ENCODE results near the gene STARD13.

The STARD13 gene

DNA sequence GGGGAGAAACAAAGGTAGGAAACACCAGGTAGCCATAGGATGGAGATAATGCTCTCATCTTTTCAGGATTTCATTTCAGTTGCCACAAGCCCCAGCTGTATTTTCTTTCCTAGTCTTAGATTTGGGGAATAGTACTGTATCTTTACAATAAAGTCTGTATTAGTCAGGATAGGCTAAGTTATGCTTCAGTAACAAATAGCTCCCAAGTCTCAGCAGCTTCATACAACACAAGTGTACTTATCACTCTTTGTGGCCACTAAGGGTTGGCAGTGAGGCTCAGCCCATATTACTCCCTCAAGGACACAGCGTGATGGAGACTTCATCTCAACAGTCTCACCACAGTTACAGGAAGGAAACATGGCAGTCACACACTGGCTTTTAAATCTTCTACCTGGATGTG is 61.4 kb downstream of the STARD13 start:
- TF ChIP-seq, protein P1, sequence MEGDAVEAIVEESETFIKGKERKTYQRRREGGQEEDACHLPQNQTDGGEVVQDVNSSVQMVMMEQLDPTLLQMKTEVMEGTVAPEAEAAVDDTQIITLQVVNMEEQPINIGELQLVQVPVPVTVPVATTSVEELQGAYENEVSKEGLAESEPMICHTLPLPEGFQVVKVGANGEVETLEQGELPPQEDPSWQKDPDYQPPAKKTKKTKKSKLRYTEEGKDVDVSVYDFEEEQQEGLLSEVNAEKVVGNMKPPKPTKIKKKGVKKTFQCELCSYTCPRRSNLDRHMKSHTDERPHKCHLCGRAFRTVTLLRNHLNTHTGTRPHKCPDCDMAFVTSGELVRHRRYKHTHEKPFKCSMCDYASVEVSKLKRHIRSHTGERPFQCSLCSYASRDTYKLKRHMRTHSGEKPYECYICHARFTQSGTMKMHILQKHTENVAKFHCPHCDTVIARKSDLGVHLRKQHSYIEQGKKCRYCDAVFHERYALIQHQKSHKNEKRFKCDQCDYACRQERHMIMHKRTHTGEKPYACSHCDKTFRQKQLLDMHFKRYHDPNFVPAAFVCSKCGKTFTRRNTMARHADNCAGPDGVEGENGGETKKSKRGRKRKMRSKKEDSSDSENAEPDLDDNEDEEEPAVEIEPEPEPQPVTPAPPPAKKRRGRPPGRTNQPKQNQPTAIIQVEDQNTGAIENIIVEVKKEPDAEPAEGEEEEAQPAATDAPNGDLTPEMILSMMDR (IDR thresholded peaks at IDR 0.05): no peak
- Histone ChIP-seq H3K27ac (peak overlapping the region in 1 of 2 donors; percentile 34), H3K4me3 (no peak overlapping the region)
- no peak for DNase-seq (ENCODE audit: low spot score)

DNA sequence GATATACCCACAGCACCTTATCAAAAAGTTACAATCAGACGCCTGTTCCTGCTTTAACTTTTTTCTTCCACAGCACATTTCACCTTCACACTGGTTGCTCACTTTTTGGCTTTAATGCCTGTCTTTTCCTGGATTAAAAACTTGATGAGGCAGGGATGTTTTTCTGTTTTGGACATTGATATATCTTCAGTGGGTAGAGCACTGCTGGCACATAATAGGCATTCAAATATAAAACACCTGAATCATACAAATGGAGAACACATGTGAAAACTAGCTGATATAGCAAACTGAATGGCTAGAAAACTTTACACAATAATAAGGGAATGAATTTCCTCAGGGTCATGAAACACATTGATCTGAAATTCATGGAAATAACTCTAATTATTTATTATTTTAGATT is 65.6 kb downstream of the STARD13 start:
- no peak for DNase-seq (ENCODE audit: low spot score)

GRCh38 chr13:33218426-33218825 is 67.1 kb downstream of the STARD13 start:
- Histone ChIP-seq H3K4me3 (no peak overlapping the region), H3K27ac (no peak overlapping the region)
- no peak for DNase-seq (ENCODE audit: low spot score)
- TF ChIP-seq, protein P1 (IDR thresholded peaks at IDR 0.05): no peak

More for the DNA sequence above, 65.6 kb downstream of the STARD13 start:
- H3K4me3 ChIP-seq: no peak overlapping the region
- TF ChIP-seq, protein P1 (IDR thresholded peaks at IDR 0.05): no peak
- H3K27ac ChIP-seq: no peak overlapping the region

GRCh38 chr13:33218020-33218419 is 67.5 kb downstream of the STARD13 start:
- no peak overlapping the region for H3K4me3 ChIP-seq
- no peak overlapping the region for H3K27ac ChIP-seq
- TF ChIP-seq, protein P1 (IDR thresholded peaks at IDR 0.05): no peak
- no peak for DNase-seq (ENCODE audit: low spot score)

GRCh38 chr13:33217256-33217655 is 68.3 kb downstream of the STARD13 start:
- Histone ChIP-seq H3K27ac (no peak overlapping the region), H3K4me3 (no peak overlapping the region)
- DNase-seq (ENCODE audit: low spot score): no peak
- TF ChIP-seq, protein P1 (IDR thresholded peaks at IDR 0.05): no peak

DNA sequence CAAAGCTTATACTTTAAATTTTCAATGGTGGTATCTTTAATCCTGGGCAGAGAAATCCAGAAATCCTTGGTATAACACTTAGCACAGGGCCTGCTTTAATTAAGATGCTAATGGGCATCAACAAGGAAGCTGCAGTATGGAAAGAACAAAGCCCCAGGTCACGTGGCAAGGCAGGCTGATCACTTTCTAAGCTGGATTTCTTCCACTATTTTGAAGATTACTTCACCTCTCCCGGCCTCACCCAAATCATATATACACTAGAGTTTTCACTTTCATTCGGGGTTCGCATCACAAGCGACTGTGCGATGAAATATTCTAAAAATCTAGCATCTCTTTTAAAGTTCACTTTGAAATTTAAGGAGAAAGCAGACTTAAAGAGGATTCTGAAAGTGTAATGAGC is 71.8 kb downstream of the STARD13 start:
- peak overlapping the region; percentile 10 for H3K4me3 ChIP-seq
- peak overlapping the region in 1 of 2 donors; percentile 34 for H3K27ac ChIP-seq
- TF ChIP-seq, protein P1 (IDR thresholded peaks at IDR 0.05): no peak
- DNase-seq (ENCODE audit: low spot score): no peak

DNA sequence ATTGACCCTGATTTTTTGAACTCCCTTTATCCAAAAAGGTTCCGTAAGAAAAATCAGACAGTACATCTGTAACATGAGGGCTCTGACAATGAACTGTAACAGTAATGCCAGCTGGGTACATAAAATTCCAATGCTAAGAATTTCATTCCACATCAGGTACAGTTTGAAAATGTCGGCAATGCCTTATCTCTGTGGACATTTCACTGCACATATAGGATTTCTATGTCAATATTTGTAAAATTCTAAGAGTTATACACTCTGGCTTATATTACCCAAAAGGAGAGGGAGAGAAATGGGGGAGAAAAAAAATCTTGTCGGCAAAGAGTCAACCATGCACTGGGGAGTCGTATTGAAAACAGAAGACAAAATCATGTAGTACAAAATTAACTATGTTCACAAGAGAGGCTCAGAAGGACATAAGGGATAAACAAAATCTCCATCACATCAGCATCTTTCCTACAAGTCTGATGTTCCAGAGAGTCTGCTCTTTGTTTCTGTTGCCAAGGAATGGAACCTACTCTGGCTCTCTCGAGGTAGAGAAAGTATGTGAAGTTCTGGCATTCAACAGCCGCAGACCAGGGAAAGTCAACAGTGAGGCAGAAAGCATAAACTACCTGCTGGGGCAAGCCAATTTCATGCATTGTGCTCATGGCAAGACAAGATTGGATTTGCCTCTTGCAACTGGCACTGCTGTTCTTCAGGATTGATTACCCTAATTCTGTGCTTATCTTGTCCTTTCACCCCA is 72.4 kb downstream of the STARD13 start:
- TF ChIP-seq, protein P1 (IDR thresholded peaks at IDR 0.05): no peak
- DNase-seq (ENCODE audit: low spot score): no peak
- Histone ChIP-seq H3K27ac (peak overlapping the region in 1 of 2 donors; percentile 34), H3K4me3 (peak overlapping the region; percentile 4)
